ENCODE data around the gene MAP3K3.

DNA sequence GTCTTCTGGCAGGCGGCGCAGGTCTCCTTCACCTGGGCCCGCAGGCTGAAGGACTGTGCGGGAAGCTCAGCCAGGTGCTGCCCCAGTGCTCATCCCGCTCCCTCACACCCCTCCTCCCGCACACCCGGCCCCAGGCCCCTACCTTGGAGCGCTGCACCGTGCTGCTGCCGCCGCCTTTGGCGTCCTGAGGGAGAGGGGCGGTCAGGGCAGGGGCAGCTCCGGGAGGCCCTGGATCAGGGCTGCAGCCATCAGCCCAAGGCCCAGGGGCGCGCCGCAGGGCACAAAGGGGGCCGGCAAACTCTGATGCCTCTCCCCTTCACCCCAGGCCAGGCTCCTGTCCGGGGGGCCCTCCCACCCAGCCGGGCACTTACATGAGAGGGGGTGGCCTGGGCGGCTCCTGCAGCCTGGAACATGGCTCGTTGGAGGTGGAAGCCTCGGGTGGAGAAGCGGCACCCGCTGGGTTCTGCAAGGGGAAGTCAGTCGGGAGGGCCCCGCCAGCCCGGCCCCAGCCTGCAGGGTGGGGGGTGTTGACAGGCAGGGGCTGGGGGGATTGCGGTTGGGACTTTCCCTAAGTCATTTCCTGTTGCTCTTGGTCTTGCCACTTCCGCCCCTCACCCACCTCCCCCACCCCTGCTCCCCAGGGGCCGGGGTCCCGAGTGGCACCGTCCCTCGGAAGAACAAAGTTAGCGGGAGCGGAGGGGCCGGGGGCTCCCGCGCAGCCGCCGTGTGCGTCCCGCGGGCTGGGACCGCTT lies 76.8 kb downstream of the MAP3K3 start:
- TF ChIP-seq, protein P1, sequence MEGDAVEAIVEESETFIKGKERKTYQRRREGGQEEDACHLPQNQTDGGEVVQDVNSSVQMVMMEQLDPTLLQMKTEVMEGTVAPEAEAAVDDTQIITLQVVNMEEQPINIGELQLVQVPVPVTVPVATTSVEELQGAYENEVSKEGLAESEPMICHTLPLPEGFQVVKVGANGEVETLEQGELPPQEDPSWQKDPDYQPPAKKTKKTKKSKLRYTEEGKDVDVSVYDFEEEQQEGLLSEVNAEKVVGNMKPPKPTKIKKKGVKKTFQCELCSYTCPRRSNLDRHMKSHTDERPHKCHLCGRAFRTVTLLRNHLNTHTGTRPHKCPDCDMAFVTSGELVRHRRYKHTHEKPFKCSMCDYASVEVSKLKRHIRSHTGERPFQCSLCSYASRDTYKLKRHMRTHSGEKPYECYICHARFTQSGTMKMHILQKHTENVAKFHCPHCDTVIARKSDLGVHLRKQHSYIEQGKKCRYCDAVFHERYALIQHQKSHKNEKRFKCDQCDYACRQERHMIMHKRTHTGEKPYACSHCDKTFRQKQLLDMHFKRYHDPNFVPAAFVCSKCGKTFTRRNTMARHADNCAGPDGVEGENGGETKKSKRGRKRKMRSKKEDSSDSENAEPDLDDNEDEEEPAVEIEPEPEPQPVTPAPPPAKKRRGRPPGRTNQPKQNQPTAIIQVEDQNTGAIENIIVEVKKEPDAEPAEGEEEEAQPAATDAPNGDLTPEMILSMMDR (IDR thresholded peaks at IDR 0.05; ENCODE audit: low read depth, low read length), result no peak
- TF ChIP-seq POLR2A (IDR thresholded peaks at IDR 0.05; ENCODE audit: extremely low read depth, insufficient read length) (no peak), MYC (IDR thresholded peaks at IDR 0.05; ENCODE audit: low read depth, low read length) (peak; percentile 63)
- TF ChIP-seq, protein P2, sequence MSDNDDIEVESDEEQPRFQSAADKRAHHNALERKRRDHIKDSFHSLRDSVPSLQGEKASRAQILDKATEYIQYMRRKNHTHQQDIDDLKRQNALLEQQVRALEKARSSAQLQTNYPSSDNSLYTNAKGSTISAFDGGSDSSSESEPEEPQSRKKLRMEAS (IDR thresholded peaks at IDR 0.05; ENCODE audit: low read depth, low read length), result peak; percentile 65
